HFF-Myc (cell line): ENCODE data around the gene GPD1L.
A peak's percentile ranks its signal among the peaks of the same experiment; 100 is the strongest.
"Not testable (repeated sequence)": the region's sequence is repeated elsewhere in the genome, so short reads cannot be mapped to it uniquely, and the experiment has no call there.

Experiments
- DNase-seq: peaks from one replicate; pipeline ENCODE4 v3.0.0-alpha.2; 2011; ENCODE audit warnings: low read depth; ENCODE audit errors: extremely low read depth
- H3K4me3 ChIP-seq: replicated peaks from 2 replicates; pipeline ENCODE4 v1.5.1; 2011; ENCODE audit warnings: low read depth, mild to moderate bottlenecking, control low read depth, low read length
- TF ChIP-seq, protein P1 (sequence below): IDR thresholded peaks from 2 replicates; pipeline ENCODE4 v1.5.1; 2012; ENCODE audit warnings: mild to moderate bottlenecking, low read depth, low read length, control low read depth; ENCODE audit errors: missing control alignments

The GPD1L gene

DNA sequence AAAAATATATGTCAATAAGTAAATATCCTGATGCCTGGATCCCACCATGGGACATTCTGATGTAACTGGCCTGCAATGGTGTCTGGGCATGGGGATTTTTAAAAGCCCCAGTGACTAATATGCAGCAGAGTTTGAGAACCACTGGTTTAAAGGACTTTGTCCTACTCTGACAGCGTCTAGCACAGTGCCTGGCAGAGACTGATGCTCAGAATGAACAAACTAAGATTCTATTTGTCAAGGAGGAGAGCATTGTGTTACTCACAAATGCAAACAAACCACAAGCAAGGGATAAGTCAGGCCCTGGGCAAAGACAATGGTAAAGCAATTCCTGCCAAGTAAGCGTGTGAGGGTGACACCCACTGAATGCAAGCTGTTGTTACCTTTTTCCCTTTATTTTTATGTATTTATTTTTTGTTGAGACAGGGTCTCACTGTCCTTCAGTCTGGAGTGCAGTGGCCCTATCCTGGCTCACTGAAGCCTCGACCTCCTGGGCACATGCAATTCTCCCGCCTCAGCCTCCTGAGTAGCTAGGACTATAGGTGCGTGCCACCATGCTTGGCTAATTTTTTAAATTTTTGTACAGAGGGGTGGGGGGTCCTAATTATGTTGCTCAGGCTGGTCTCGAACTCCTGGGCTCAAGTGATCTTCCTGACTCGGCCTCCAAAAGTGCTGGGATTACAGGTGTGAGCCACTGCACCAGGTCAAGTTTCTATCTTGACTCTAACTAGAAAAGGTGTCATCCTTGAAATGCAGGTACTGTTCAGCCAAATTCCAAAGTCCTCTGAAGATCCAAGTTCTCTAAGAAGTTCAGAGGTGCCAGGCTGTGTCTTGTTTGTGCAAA, 909 bp upstream of the GPD1L start:
- TF ChIP-seq, protein P1, sequence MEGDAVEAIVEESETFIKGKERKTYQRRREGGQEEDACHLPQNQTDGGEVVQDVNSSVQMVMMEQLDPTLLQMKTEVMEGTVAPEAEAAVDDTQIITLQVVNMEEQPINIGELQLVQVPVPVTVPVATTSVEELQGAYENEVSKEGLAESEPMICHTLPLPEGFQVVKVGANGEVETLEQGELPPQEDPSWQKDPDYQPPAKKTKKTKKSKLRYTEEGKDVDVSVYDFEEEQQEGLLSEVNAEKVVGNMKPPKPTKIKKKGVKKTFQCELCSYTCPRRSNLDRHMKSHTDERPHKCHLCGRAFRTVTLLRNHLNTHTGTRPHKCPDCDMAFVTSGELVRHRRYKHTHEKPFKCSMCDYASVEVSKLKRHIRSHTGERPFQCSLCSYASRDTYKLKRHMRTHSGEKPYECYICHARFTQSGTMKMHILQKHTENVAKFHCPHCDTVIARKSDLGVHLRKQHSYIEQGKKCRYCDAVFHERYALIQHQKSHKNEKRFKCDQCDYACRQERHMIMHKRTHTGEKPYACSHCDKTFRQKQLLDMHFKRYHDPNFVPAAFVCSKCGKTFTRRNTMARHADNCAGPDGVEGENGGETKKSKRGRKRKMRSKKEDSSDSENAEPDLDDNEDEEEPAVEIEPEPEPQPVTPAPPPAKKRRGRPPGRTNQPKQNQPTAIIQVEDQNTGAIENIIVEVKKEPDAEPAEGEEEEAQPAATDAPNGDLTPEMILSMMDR: no peak
- peak overlapping the region; percentile 56 for H3K4me3 ChIP-seq

GRCh38 chr3:32106929-32107362, 526 bp downstream of the GPD1L start:
- no peak for DNase-seq

More for the DNA sequence above, 909 bp upstream of the GPD1L start:
- DNase-seq: no peak

GRCh38 chr3:32108224-32108623, 1.8 kb downstream of the GPD1L start:
- not testable (repeated sequence) for DNase-seq, H3K4me3 ChIP-seq

More at GRCh38 chr3:32106929-32107362, 526 bp downstream of the GPD1L start:
- TF ChIP-seq, protein P1: no peak
- peak overlapping the region; percentile 56 for H3K4me3 ChIP-seq

- TF ChIP-seq, protein P1: no peak
- no peak overlapping the region for H3K4me3 ChIP-seq
- no peak for DNase-seq
Observed at GRCh38 chr3:32109256-32109655, 2.8 kb downstream of the GPD1L start.

DNA sequence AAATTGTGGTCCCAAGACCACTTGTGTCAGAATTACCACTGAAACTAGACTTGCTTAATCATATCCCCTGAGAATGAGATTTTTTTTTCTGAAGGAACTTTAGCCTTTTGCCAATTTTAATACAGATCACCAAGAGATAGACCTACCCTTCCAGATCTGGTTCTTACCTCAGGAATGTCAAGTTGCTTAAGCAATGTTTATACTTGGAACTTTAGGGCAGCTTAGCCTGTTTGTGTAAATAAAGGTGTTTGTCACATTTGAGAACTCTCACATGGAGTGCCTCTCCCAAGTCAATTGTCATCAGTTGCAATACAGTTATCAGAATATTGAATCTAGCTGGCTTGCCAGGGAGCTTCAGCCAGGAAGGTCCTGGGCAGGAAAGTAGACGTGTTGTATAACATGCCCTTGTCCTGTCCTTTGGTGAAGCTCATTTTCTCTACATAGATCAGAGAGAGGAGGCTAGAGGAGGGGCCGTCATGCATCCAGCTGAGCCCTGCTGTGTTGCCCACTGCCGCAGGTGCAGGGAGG, 3.9 kb downstream of the GPD1L start:
- TF ChIP-seq, protein P1: no peak
- H3K4me3 ChIP-seq: no peak overlapping the region
- no peak for DNase-seq

- DNase-seq: no peak
- TF ChIP-seq, protein P1: no peak
- no peak overlapping the region for H3K4me3 ChIP-seq
Observed at GRCh38 chr3:32111560-32111959, 5.1 kb downstream of the GPD1L start.

GRCh38 chr3:32113566-32113965, 7.1 kb downstream of the GPD1L start:
- TF ChIP-seq, protein P1: no peak
- H3K4me3 ChIP-seq: no peak overlapping the region
- no peak for DNase-seq
